ENCODE measurements around the gene ZKSCAN8.

The ZKSCAN8 gene

DNA sequence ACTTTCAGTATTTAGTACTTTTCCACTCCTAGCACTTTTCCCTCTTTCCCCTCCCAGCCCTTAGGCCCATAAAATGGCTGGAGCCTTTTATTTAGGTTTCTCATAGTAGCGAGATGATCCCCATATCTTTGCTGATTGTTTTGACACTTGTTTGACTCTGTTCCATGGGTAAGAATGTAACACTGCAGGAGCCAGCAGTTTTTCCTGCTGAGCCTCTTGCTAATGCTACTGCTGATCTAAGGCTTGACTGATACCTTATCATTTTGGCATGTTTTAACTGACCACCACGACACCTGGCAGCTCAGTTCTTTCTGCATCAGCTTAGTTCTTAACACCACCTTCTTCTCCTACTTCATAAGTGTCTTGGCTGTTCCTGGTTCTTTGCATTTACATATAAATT is 29.6 kb downstream of the ZKSCAN8 start:
- H3K27ac ChIP-seq (ENCODE audit: low read length): no peak overlapping the region
- no peaks in the 10 kb centered on the region for H3K4me1 ChIP-seq (ENCODE audit: control insufficient read depth in 1 of 2, insufficient read depth in 2 of 2, low read length in 2 of 2)
- peaks cover 0 to 4% of the 10 kb centered on the region in 2 donors for H3K36me3 ChIP-seq (ENCODE audit: control insufficient read depth in 1 of 2, insufficient read depth in 2 of 2, low read length in 2 of 2)
- H3K27me3 ChIP-seq (ENCODE audit: low read depth, low read length): no peaks in the 10 kb centered on the region
- H3K4me3 ChIP-seq (ENCODE audit: low read depth in 1 of 2, low read length in 2 of 2): no peak overlapping the region
- H3K9me3 ChIP-seq (ENCODE audit: control insufficient read depth in 1 of 2, low read length in 2 of 2): no peaks in the 10 kb centered on the region

DNA sequence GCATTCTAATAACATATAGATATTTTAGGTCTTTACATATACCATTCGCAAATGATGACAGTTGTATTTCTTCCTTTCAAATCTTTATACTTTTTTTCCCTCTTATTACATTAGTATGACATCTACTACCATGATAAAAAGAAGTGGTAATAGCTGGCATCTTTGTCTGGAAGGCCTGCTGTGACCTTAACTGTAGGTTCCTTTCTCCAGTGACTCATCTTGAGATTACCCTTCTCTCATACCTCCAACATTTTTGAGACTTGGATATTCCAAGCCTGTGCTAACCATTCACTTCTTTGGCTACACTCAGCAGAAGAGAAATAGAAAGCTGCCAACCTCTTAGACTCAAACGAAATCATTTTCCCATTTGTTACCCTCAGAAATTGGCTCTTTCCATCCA is 30.3 kb downstream of the ZKSCAN8 start:
- Histone ChIP-seq H3K4me1 (ENCODE audit: control insufficient read depth in 1 of 2, insufficient read depth in 2 of 2, low read length in 2 of 2) (no peaks in the 10 kb centered on the region), H3K9me3 (ENCODE audit: control insufficient read depth in 1 of 2, low read length in 2 of 2) (no peaks in the 10 kb centered on the region), H3K27me3 (ENCODE audit: low read depth, low read length) (no peaks in the 10 kb centered on the region), H3K36me3 (ENCODE audit: control insufficient read depth in 1 of 2, insufficient read depth in 2 of 2, low read length in 2 of 2) (peaks cover 0 to 4% of the 10 kb centered on the region in 2 donors), H3K4me3 (ENCODE audit: low read depth in 1 of 2, low read length in 2 of 2) (no peak overlapping the region), H3K27ac (ENCODE audit: low read length) (no peak overlapping the region)

DNA sequence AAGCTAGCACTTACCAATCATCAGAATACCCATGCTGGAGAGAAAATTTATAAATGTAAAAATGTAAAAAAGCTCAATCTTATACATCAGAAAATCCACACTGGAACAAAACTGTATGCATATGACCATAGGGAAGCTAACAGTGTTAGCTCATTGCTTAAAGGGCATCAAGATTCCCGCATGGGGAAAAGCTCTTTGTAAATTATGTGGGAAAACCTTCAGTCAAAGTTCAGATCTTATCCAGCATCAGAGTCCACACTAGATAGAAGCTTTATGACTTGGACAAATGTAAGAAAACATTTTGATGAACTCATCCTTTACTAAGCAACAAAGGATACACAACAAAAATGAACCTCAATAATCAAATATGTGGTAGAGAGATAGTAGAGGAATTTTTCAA is 34.7 kb downstream of the ZKSCAN8 start:
- Histone ChIP-seq H3K9me3 (ENCODE audit: control insufficient read depth in 1 of 2, low read length in 2 of 2) (no peaks in the 10 kb centered on the region), H3K4me1 (ENCODE audit: control insufficient read depth in 1 of 2, insufficient read depth in 2 of 2, low read length in 2 of 2) (no peaks in the 10 kb centered on the region), H3K27me3 (ENCODE audit: low read depth, low read length) (no peaks in the 10 kb centered on the region)

GRCh38 chr6:28182255-28182654 is 40.6 kb downstream of the ZKSCAN8 start:
- H3K27me3 ChIP-seq (ENCODE audit: low read depth, low read length): no peaks in the 10 kb centered on the region
- no peaks in the 10 kb centered on the region for H3K36me3 ChIP-seq (ENCODE audit: control insufficient read depth in 1 of 2, insufficient read depth in 2 of 2, low read length in 2 of 2)
- no peak overlapping the region for H3K27ac ChIP-seq (ENCODE audit: low read length)

More for the DNA sequence above, 34.7 kb downstream of the ZKSCAN8 start:
- no peak overlapping the region for H3K4me3 ChIP-seq (ENCODE audit: low read depth in 1 of 2, low read length in 2 of 2)
- peaks cover 0 to 1% of the 10 kb centered on the region in 2 donors for H3K36me3 ChIP-seq (ENCODE audit: control insufficient read depth in 1 of 2, insufficient read depth in 2 of 2, low read length in 2 of 2)
- H3K27ac ChIP-seq (ENCODE audit: low read length): no peak overlapping the region

DNA sequence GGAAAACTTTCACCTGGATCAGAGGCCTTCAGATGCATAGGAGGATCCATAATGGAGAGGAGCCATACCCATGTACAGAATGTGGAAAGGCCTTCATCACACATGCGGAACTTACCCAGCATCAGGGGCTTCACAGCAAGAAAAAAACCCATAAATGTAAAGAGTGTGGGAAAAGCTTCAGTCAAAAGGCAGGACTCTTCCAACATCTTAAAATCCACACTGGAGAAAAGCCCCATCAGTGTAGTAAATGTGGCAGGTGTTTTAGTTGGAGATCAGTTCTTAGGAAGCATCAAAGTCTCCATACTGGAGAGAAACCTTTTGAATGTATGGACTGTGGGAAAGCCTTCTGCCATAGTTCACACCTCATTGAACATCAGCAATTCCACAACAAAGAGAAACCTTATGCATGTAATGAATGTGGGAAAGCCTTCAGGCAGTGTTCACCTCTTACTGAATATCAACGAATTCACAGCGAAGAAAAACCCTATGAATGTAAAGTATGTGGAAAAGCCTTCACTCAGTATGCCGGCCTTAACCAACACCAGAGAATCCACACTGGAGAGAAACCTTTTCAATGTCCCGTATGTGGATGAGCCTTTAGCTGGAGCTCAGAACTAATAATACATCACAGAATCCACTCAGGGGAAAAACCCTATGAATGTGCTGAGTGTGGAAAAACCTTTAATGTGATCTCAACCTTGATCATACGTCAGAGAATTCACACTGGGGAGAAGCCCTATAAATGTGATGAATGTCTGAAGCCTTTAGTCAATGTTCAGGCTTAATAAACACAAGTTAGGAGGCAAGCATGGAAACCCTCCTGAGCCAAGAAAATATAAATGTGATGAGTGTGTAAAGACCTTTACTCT is 46.7 kb downstream of the ZKSCAN8 start:
- Histone ChIP-seq H3K27me3 (ENCODE audit: low read depth, low read length) (no peaks in the 10 kb centered on the region), H3K9me3 (ENCODE audit: control insufficient read depth in 1 of 2, low read length in 2 of 2) (peaks cover 36 to 57% of the 10 kb centered on the region in 2 donors), H3K36me3 (ENCODE audit: control insufficient read depth in 1 of 2, insufficient read depth in 2 of 2, low read length in 2 of 2) (no peaks in the 10 kb centered on the region), H3K27ac (ENCODE audit: low read length) (no peak overlapping the region), H3K4me1 (ENCODE audit: control insufficient read depth in 1 of 2, insufficient read depth in 2 of 2, low read length in 2 of 2) (no peaks in the 10 kb centered on the region), H3K4me3 (ENCODE audit: low read depth in 1 of 2, low read length in 2 of 2) (peak overlapping the region in 1 of 2 donors; percentile 39)

More at GRCh38 chr6:28182255-28182654, 40.6 kb downstream of the ZKSCAN8 start:
- no peaks in the 10 kb centered on the region for H3K4me1 ChIP-seq (ENCODE audit: control insufficient read depth in 1 of 2, insufficient read depth in 2 of 2, low read length in 2 of 2)
- peaks cover 7 to 12% of the 10 kb centered on the region in 2 donors for H3K9me3 ChIP-seq (ENCODE audit: control insufficient read depth in 1 of 2, low read length in 2 of 2)
- H3K4me3 ChIP-seq (ENCODE audit: low read depth in 1 of 2, low read length in 2 of 2): no peak overlapping the region

DNA sequence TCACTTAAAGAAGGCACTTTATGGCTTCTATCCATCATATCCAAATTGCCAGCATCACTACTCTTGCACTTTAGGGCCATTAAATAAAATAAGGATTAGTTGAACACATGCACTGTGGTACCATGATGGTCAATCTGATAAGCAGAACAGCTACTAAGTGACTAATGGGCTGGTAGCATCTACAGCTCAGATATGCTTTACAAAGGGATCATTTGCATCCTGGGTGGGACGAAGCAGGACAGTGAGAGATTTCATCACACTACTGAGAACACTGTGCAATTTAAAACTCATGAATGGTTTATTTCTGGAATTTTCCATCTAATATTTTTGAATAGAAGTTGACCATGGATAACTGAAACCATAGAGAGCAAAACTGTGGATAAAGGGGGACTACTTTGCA is 58.3 kb downstream of the ZKSCAN8 start:
- H3K4me3 ChIP-seq (ENCODE audit: low read depth in 1 of 2, low read length in 2 of 2): no peak overlapping the region
- H3K4me1 ChIP-seq (ENCODE audit: control insufficient read depth in 1 of 2, insufficient read depth in 2 of 2, low read length in 2 of 2): no peaks in the 10 kb centered on the region
- no peak overlapping the region for H3K27ac ChIP-seq (ENCODE audit: low read length)
- H3K9me3 ChIP-seq (ENCODE audit: control insufficient read depth in 1 of 2, low read length in 2 of 2): peaks cover 5 to 22% of the 10 kb centered on the region in 2 donors
- H3K36me3 ChIP-seq (ENCODE audit: control insufficient read depth in 1 of 2, insufficient read depth in 2 of 2, low read length in 2 of 2): no peaks in the 10 kb centered on the region
- H3K27me3 ChIP-seq (ENCODE audit: low read depth, low read length): no peaks in the 10 kb centered on the region

GRCh38 chr6:28203201-28203600 is 61.5 kb downstream of the ZKSCAN8 start:
- Histone ChIP-seq H3K4me3 (ENCODE audit: low read depth in 1 of 2, low read length in 2 of 2) (no peak overlapping the region), H3K36me3 (ENCODE audit: control insufficient read depth in 1 of 2, insufficient read depth in 2 of 2, low read length in 2 of 2) (no peaks in the 10 kb centered on the region), H3K4me1 (ENCODE audit: control insufficient read depth in 1 of 2, insufficient read depth in 2 of 2, low read length in 2 of 2) (peaks cover 0 to 5% of the 10 kb centered on the region in 2 donors), H3K27ac (ENCODE audit: low read length) (no peak overlapping the region), H3K27me3 (ENCODE audit: low read depth, low read length) (peaks cover 14% of the 10 kb centered on the region), H3K9me3 (ENCODE audit: control insufficient read depth in 1 of 2, low read length in 2 of 2) (peaks cover 15 to 18% of the 10 kb centered on the region in 2 donors)

- Histone ChIP-seq H3K9me3 (ENCODE audit: control insufficient read depth in 1 of 2, low read length in 2 of 2) (peaks cover 10 to 14% of the 10 kb centered on the region in 2 donors), H3K27me3 (ENCODE audit: low read depth, low read length) (peaks cover 33% of the 10 kb centered on the region), H3K4me3 (ENCODE audit: low read depth in 1 of 2, low read length in 2 of 2) (no peak overlapping the region), H3K27ac (ENCODE audit: low read length) (no peak overlapping the region), H3K36me3 (ENCODE audit: control insufficient read depth in 1 of 2, insufficient read depth in 2 of 2, low read length in 2 of 2) (no peaks in the 10 kb centered on the region), H3K4me1 (ENCODE audit: control insufficient read depth in 1 of 2, insufficient read depth in 2 of 2, low read length in 2 of 2) (peaks cover 0 to 5% of the 10 kb centered on the region in 2 donors)
These were observed 64.2 kb downstream of the ZKSCAN8 start for GRCh38 chr6:28205879-28206278.

DNA sequence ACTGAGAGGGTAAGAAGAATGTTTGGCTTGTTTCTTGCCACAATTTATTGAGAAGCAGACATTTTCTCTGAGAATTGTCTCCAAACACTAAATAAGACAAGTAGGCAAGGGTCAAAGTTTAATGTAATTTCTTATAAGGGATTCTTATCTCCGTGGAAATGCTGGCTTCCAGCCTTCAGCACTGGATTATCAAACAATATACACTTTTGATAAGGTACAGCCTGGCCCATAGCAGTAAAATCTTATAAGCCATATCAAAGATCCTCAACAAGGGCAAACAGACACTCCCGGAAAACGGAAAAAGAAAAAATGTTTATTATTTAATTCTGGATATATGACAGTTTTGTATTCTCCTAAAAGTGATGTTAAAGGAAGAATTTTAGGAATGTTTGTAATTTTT is 64.8 kb downstream of the ZKSCAN8 start:
- H3K9me3 ChIP-seq (ENCODE audit: control insufficient read depth in 1 of 2, low read length in 2 of 2): peaks cover 10 to 14% of the 10 kb centered on the region in 2 donors
- peaks cover 0 to 5% of the 10 kb centered on the region in 2 donors for H3K4me1 ChIP-seq (ENCODE audit: control insufficient read depth in 1 of 2, insufficient read depth in 2 of 2, low read length in 2 of 2)
- H3K4me3 ChIP-seq (ENCODE audit: low read depth in 1 of 2, low read length in 2 of 2): no peak overlapping the region
- H3K36me3 ChIP-seq (ENCODE audit: control insufficient read depth in 1 of 2, insufficient read depth in 2 of 2, low read length in 2 of 2): no peaks in the 10 kb centered on the region
- H3K27ac ChIP-seq (ENCODE audit: low read length): no peak overlapping the region
- H3K27me3 ChIP-seq (ENCODE audit: low read depth, low read length): peaks cover 36% of the 10 kb centered on the region

DNA sequence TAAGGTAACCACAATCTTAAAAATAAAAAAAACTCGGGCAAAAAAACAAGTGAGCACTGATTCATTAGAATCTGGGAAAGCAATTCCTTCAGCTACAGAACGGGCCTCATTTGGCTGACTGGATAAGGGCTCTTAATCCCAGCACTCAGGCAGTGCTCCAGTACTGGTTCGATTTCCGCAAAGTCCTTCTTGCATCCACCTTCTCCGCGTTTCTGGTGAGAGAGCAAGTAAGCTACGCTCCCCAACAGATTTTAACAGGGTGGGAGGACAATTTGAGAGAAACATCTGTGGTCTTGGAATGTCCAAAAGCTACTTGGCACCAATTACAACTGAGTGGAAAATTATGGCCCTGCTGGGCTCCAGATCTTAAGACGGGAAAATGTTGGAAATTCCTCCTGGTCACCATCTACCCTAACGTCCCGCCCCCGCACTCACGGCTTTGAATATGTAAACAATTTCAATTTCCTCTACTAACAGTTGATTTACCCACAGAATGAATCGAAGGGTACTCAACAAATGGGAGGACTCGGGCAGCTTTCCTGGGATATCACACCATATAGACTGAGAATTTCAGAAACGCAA is 65.3 kb downstream of the ZKSCAN8 start:
- peak overlapping the region; percentile 49 to 59 for H3K4me3 ChIP-seq (ENCODE audit: low read depth in 1 of 2, low read length in 2 of 2)
- H3K9me3 ChIP-seq (ENCODE audit: control insufficient read depth in 1 of 2, low read length in 2 of 2): peaks cover 10 to 14% of the 10 kb centered on the region in 2 donors
- H3K4me1 ChIP-seq (ENCODE audit: control insufficient read depth in 1 of 2, insufficient read depth in 2 of 2, low read length in 2 of 2): peaks cover 0 to 6% of the 10 kb centered on the region in 2 donors
- no peaks in the 10 kb centered on the region for H3K36me3 ChIP-seq (ENCODE audit: control insufficient read depth in 1 of 2, insufficient read depth in 2 of 2, low read length in 2 of 2)
- H3K27me3 ChIP-seq (ENCODE audit: low read depth, low read length): peaks cover 41% of the 10 kb centered on the region
- no peak overlapping the region for H3K27ac ChIP-seq (ENCODE audit: low read length)

DNA sequence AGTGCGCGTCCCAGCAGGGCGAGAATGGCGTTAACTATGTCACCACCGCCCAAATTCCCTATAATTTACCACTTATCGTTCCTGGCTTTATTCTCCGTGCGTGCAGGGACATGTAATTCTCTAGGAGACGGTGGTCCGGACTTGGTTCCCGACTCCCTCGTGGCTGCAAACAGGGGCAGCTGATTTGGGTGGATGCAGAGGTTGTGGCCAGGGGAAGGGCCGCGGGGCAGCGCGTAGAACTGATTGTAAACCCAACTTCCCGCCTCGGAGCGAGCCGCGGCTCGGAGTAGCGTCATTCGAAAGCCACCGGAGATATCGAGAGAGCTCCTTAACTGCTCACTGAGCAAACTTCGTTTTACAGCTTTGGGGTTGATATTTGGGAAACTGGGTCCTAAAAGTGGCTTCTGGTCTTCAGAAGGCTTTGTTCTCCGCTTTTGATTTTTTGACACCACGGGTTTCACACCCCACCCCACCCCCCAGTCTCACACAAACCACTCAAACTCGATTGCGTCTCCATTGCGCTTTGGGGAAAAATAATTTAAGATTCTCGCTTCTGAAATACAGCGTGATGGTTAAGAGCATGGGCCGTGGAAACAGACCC is 65.9 kb downstream of the ZKSCAN8 start:
- H3K36me3 ChIP-seq (ENCODE audit: control insufficient read depth in 1 of 2, insufficient read depth in 2 of 2, low read length in 2 of 2): no peaks in the 10 kb centered on the region
- peaks cover 0 to 8% of the 10 kb centered on the region in 2 donors for H3K4me1 ChIP-seq (ENCODE audit: control insufficient read depth in 1 of 2, insufficient read depth in 2 of 2, low read length in 2 of 2)
- peak overlapping the region; percentile 49 to 59 for H3K4me3 ChIP-seq (ENCODE audit: low read depth in 1 of 2, low read length in 2 of 2)
- peaks cover 10 to 14% of the 10 kb centered on the region in 2 donors for H3K9me3 ChIP-seq (ENCODE audit: control insufficient read depth in 1 of 2, low read length in 2 of 2)
- peaks cover 47% of the 10 kb centered on the region for H3K27me3 ChIP-seq (ENCODE audit: low read depth, low read length)
- no peak overlapping the region for H3K27ac ChIP-seq (ENCODE audit: low read length)
